ENCODE results near the gene CTTN. TPM values are rescaled to one million over a fixed set of nuclear protein-coding genes. Genes with fewer than 3 reads are reported as not detected.

The CTTN gene
- total RNA-seq, 1 experiment from 2014 or later, result 224 TPM

GRCh38 chr11:70397336-70397982 lies 870 bp upstream of the CTTN start:
- Histone ChIP-seq H4K5ac (ENCODE audit: insufficient read length, low read depth, low read length) (no peak overlapping the region), H4K8ac (replicated peaks; ENCODE audit: insufficient read length, low read depth, low read length) (no peak overlapping the region), H4K20me1 (ENCODE audit: control insufficient read depth, insufficient read depth, insufficient read length) (no peaks in the 10 kb centered on the region), H2AFZ (ENCODE audit: low read length) (no peak overlapping the region), H3K9ac (ENCODE audit: extremely low read depth, insufficient read length, low read length) (peak overlapping the region; percentile 66), H2BK5ac (ENCODE audit: insufficient read length, low read length) (no peak overlapping the region), H2BK20ac (ENCODE audit: low read depth, low read length, poor library complexity, severe bottlenecking) (no peak overlapping the region), H3K79me1 (ENCODE audit: insufficient read depth, low read depth, low read length, poor library complexity, severe bottlenecking) (peaks cover 2% of the 10 kb centered on the region), H2BK12ac (ENCODE audit: insufficient read length, low read depth, low read length) (no peak overlapping the region), H3K4ac (ENCODE audit: low read depth, low read length) (no peak overlapping the region), H3K56ac (ENCODE audit: insufficient read length, low read depth, low read length) (no peak overlapping the region), H2BK15ac (ENCODE audit: low read depth, low read length) (no peak overlapping the region), H3K27ac (ENCODE audit: insufficient read length, low read depth, low read length) (no peak overlapping the region), H3K9me3 (ENCODE audit: control insufficient read depth, low read depth, low read length) (no peaks in the 10 kb centered on the region), H3K79me2 (ENCODE audit: insufficient read depth, low read length) (peaks cover 24% of the 10 kb centered on the region; the same call in 1 of the 2 replicates), H3K14ac (ENCODE audit: insufficient read depth, low read length) (peak overlapping the region; percentile 9; the same call in 1 of the 2 replicates), H2BK120ac (ENCODE audit: low read depth, low read length, poor library complexity, severe bottlenecking) (no peak overlapping the region), H3T11ph (ENCODE audit: low read length) (no peak overlapping the region), H2AK5ac (ENCODE audit: insufficient read length, low read length) (no peak overlapping the region), H3K27me3 (ENCODE audit: insufficient read depth, low read length) (no peaks in the 10 kb centered on the region), H4K91ac (ENCODE audit: insufficient read length, low read depth, low read length) (no peak overlapping the region), H3K23me2 (ENCODE audit: insufficient read length, low read depth, low read length, poor library complexity, severe bottlenecking) (peaks cover 17% of the 10 kb centered on the region), H3K23ac (ENCODE audit: insufficient read length, low read depth, low read length) (no peak overlapping the region), H3K4me2 (ENCODE audit: insufficient read depth, insufficient read length, low read length) (peak overlapping the region; percentile 71), H3K4me1 (ENCODE audit: insufficient read depth, low read length) (no peaks in the 10 kb centered on the region), H3K18ac (ENCODE audit: insufficient read length, low read depth, low read length) (peak overlapping the region; percentile 52)
- peaks cover 21 to 34% (median 31%) of the 10 kb centered on the region in 3 experiments for H3K36me3 Mint-ChIP-seq (ENCODE audit: insufficient read depth in 1 of 3, low read depth in 3 of 3)
- H3K4me1 Mint-ChIP-seq, result peaks cover 21 to 26% of the 10 kb centered on the region in 2 experiments
- no CpG with 5 or more reads among the region's 18 CpGs for WGBS (ENCODE audit: extremely low coverage, insufficient read length, low lambda C conversion rate)
- peak overlapping the region; percentile 8 to 91 (median 65); a peak in 4 of 7 replicates for H3K27ac Mint-ChIP-seq
- no peak for TF ChIP-seq CTCF (conservative IDR thresholded peaks at IDR 0.05)
- peak; percentile 49 for DNase-seq
- H3K9me3 Mint-ChIP-seq, result no peaks in the 10 kb centered on the region
- H3K4me3 Mint-ChIP-seq, result peak overlapping the region; percentile 86 to 97
- H3K27me3 Mint-ChIP-seq (ENCODE audit: low read depth), result no peaks in the 10 kb centered on the region

All from H9 (cell line).